Measurements from ENCODE around the gene BMP8B.

- TF ChIP-seq, protein P1, sequence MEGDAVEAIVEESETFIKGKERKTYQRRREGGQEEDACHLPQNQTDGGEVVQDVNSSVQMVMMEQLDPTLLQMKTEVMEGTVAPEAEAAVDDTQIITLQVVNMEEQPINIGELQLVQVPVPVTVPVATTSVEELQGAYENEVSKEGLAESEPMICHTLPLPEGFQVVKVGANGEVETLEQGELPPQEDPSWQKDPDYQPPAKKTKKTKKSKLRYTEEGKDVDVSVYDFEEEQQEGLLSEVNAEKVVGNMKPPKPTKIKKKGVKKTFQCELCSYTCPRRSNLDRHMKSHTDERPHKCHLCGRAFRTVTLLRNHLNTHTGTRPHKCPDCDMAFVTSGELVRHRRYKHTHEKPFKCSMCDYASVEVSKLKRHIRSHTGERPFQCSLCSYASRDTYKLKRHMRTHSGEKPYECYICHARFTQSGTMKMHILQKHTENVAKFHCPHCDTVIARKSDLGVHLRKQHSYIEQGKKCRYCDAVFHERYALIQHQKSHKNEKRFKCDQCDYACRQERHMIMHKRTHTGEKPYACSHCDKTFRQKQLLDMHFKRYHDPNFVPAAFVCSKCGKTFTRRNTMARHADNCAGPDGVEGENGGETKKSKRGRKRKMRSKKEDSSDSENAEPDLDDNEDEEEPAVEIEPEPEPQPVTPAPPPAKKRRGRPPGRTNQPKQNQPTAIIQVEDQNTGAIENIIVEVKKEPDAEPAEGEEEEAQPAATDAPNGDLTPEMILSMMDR (IDR thresholded peaks at IDR 0.05; ENCODE audit: control extremely low read depth in 1 of 3, insufficient read depth in 1 of 3, low read depth in 1 of 3, low read length in 3 of 3): no peak
- TF ChIP-seq SP1 (IDR thresholded peaks at IDR 0.05; ENCODE audit: low read depth, low read length) (no peak), MAFK (IDR thresholded peaks at IDR 0.05; ENCODE audit: low read depth, low read length) (no peak), ZNF274 (IDR thresholded peaks at IDR 0.05; ENCODE audit: borderline replicate concordance, extremely low read depth, low read length) (no peak)
Measured at GRCh38 chr1:39755965-39756659, 32.6 kb downstream of the BMP8B start.
